ENCODE data around the gene POLDIP2.

The POLDIP2 gene

DNA sequence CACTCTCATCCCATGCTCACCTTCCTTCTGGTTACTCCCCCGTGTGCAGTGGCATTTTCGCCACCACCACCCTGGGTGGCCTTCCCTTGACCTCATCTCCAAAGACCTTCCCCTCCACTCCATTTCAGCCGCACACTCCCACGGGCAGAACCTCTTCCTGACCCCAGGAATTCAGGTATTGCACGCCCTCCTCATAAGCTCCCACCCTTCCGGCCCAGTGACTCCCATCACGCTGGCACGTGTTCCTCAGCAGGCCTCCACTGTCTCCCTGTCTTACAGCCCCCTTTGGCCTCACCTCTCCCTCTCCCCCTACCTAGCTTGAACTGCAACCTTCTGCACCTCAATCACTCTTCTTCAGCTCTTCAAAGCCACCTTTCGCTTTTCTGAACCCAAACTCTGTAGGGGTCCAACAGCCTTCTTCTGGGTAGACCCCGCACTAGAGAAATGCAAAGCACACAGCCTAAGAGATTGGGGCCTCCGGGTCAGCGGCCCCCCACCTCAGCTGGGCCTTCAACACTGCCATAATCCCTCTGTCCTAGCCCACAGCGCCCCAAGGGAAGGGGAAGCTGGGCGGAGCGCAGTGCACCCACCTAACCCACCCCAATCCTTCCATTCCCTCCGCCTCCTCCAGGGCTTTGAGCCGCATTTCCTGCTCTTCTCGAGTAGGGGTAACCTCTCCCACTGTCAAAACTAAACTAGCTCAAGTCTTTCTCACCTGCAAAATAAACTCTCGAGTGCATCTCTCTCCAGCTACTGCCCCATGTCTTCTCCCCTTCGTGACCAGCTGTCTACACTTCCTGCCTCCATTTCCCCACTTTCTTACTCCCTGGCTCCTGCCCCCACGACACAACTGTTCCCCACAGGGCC lies 40.0 kb downstream of the POLDIP2 start:
- no peak for DNase-seq (ENCODE audit: low read depth in 2 of 2)

DNA sequence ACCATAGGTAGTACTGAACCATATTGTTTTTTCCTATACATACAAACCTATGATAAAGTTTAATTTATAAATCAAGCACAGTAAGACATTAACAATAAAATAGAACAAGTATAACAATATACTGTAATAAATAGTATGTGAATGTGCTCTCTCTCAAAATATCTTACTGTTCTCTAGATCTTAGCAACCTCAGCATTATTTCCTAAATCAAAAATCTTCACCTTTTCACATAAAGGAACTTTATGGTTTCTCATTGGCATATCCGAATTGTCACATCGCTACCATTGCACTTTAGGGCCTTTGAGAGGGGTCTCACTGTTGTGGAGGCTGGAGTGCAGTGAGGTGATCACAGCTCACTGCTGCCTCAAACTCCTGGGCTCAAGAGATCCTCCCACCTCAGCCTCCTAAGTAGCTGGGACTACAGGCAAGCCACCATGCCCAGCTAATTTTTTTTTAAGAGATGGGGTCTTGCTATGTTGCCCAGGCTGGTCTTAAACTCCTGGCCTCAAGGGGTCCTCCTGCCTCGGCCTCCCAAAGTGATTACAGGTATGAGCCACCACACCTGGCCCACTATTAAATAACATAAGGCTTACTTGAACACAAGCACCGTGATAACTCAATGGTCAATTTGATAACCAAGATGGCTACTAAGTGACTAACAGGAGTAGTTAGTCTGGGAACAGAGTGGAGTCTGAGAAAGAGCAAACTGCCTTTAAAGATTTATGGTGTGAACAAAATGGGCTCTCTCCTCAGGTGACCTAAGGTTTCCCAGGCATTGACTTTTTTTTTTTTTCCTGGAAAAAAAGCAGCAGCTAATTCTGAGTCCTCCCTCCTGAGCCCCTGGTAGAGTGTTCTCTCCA lies 41.3 kb downstream of the POLDIP2 start:
- DNase-seq (ENCODE audit: low read depth in 2 of 2), result no peak

DNA sequence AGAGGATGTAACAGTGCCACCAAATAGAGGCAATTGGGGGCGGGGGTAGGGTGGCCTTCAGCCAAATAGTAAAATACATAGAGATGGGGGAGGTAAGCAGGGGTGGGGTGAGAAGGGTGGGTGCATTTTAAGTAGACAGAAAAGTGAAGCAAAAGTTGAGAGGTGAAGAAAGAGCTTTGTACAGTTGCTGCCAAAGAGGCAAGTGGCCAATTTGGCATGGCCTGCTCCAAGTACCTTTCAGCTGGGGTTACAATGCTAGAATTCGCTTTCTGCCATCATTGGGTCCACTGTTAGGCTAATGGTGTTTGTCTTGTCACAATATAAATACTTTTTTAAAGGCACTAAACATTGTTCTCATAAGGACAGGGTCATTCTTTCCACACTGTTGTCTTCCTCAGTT lies 43.5 kb downstream of the POLDIP2 start:
- DNase-seq (ENCODE audit: low read depth in 2 of 2), result no peak

DNA sequence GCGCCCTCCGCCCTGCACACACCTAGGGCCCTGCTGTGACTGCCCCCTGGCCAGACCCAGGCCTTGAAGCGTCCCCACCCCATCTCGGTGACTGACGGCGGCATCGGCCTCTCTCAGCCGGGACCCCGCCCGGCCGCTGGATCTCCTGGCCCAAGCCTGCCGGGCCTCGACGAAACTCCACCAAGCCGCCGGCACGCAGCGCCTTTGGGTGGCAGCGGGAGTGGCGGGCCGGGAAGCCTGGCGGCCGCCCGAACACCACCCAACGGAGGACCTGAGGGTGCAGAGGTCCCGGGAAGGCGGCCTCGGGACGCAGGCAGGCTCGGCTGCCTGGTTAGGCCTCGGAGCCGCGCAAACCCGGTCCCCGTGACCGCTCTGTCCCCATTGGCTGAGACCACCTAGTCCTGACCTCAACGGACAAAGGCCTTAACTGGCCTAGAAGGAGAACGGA lies 50.3 kb downstream of the POLDIP2 start:
- DNase-seq (ENCODE audit: low read depth in 2 of 2), result no peak

DNA sequence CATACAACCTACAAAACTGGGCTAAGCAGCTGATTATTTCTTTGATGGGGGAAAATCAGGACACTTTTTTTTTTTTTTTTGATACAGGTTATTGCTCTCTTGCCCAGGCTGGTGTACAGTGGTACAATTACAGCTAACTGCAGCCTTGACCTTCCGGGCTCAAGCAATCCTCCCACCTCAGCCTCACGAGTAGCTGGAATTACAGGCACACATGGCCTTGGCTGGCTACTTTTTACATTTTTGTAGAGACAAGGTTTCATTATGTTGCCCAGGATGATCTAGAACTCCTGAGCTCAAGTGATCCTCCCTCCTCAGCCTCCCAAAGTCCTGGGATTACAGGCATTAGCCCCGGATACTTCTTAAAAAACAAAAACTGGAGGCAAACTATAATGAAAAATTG lies 58.9 kb downstream of the POLDIP2 start:
- no peak for DNase-seq (ENCODE audit: low read depth in 2 of 2)
